HG02798 (cell line): ENCODE data around the gene MOGAT2.
"Not testable (repeated sequence)": the region's sequence is repeated elsewhere in the genome, so short reads cannot be mapped to it uniquely, and the experiment has no call there.

ENCODE experiments used
- ATAC-seq: cut with Tn5 transposase; IDR thresholded peaks from one replicate; pipeline ENCODE4 v1.9.1; 2021; ENCODE audit warnings: mild to moderate bottlenecking; ENCODE audit not compliant: unreplicated experiment, poor library complexity

The MOGAT2 gene

GRCh38 chr11:75718419-75719339 lies 1.0 kb downstream of the MOGAT2 start:
- ATAC-seq: peak; percentile 44

GRCh38 chr11:75719340-75720239 lies 2.0 kb downstream of the MOGAT2 start:
- ATAC-seq: no peak

DNA sequence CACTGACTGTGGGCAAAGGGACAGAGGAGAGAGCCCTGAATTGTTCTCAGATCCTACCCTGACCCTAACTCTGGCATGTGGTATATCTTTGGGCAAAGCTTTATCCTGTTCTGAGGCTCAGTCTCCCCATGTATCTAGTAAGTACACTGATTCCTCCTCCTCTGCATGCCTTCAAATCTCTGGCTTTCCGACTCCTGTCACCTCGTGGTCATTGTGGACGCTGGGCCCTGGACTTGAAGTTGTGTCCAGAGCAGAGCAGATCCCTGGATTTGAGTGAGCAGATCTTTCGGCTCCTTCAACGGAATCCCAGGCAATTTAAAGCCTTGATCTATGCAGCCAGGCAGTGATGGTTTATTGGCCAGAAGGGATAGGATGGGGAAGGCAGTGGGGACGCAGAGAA lies 3.0 kb downstream of the MOGAT2 start:
- ATAC-seq: no peak

- ATAC-seq: no peak
Measured at GRCh38 chr11:75721852-75722668, 4.4 kb downstream of the MOGAT2 start.

DNA sequence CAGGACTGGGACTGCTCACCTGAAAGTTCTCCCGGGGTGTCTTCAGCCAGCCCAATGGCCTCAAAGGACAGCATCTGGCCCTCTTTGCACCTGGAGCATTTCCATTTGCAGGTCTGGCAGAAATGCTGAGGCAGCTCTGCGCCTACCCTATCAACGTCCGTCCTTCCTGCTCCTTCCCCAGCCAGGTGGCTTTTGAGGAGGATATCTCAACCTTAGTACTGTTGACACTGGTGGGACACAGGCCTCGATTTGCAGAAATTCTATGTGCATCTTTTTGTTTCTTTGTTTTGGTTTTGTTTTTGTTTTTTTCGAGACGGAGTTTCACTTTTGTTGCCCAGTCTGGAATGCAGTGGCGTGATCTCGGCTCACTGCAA lies 5.0 kb downstream of the MOGAT2 start:
- ATAC-seq: no peak

DNA sequence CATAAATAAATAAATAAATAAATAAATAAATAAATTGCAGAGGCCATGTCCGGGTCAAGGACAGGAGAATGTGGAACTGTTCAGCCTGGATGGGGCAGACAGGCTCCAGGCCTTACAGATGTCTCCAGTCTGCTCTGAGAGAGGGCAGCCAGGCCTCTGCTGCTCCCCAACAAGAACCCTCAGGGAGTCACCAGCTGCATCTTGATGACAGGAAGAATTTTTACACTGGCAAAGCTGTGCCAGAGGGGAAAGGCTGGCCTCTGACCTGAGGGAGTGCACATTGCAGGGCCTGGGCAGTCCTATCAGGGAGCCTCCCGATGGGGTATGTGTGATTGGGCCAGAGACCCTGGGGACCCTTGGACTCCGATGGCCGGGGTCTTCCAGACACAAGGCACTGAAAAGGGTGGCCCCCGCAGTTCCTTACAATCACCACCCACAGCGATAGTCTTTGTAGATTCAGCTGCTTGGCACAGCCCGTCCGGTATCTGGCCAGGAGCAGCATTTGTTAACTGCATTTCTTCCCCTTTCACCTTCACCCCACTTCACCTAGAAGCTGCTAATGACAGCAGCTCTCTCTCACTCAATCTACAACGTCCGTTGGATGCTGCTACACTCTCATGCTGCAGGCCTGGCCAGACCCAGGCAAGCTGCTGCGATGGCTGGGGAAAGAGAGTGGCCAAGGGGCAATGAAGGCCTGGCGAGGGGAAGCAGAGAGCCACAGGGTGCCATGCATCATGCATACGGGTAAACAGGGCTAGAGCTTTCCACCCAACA lies 8.1 kb downstream of the MOGAT2 start:
- no peak for ATAC-seq

DNA sequence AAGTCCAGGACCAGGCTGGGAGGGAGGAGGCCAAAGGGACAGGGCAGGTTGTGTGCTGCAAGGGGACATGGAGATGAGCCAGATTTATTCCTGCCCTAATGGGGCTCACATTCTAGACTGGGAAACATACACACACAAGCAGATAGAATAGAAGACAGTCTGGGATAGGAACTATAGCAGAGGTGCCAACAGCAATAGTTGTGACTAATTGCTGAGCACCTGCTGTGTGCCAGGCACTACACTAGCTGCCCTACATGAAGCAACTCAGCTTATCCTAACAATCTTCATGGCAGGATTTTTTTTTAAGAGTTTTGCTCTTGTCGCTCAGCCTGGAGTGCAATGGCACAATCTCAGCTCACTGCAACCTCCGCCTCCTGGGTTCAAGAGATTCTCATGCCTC lies 11.4 kb downstream of the MOGAT2 start:
- ATAC-seq: no peak

DNA sequence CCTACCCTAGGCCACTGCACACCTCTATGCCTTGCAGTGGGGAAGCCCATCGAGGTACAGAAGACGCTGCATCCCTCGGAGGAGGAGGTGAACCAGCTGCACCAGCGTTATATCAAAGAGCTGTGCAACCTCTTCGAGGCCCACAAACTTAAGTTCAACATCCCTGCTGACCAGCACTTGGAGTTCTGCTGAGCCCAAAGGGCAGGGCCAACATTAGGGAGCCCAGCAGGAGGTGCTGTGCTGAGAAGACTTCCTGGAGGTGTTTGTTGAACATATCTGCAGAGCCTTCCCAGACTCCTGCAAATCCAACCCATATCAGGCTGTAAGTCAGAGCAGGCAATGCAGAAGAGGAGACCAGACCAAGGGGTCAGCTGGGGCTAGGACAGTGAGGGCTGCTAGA lies 13.5 kb downstream of the MOGAT2 start:
- ATAC-seq: no peak

DNA sequence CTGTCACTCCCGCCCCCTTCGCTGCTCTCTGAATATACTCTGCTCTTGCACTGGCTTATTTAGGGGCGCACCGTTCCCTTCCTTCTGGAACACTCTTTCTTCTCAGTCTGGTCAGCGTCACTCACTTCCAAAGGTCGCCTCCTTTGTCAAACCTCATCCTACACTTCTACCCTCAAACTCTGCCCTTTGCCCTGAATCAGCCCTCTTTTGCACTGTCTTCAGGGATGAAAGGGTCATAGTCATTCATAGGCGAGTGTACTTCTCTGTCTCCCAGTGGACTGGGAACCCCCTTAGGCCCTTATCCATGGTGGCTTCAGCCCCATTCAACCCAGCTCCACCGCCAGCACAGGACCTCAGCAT lies 15.4 kb downstream of the MOGAT2 start:
- ATAC-seq: no peak

GRCh38 chr11:75733431-75734107 lies 15.9 kb downstream of the MOGAT2 start:
- no peak for ATAC-seq

GRCh38 chr11:75734491-75735180 lies 17.0 kb downstream of the MOGAT2 start:
- ATAC-seq: no peak

DNA sequence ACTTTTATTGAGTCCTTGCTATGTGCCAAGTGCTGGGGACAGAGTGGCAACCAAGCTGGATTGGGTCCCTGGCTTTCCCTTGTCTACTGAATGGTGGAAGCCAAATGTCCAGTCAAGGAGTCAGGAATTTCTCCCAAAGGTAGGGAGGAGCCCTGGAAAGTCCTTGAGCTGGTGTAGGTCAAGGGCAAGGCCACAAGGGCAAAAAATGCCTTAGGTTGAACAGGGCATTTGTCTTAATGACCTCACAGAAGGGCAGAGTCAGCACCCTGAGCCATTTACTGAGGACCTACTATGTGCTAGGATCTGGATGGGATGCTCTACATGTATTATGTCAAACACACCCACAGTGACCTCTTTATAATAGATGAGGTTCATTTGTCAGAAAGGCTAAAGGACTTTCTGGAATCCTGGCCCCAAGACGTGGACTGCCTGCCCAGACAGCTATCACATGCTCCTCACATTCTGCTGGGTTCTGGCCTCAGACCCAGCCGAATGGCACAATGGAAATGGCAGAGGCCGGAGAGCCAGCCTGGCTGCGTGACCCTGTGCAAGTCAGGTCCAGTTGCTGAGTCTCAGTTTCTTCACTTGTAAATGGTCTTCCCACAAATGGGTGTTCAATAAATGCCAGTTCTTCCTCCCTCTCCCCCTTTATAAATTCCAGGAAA lies 17.7 kb downstream of the MOGAT2 start:
- no peak for ATAC-seq

DNA sequence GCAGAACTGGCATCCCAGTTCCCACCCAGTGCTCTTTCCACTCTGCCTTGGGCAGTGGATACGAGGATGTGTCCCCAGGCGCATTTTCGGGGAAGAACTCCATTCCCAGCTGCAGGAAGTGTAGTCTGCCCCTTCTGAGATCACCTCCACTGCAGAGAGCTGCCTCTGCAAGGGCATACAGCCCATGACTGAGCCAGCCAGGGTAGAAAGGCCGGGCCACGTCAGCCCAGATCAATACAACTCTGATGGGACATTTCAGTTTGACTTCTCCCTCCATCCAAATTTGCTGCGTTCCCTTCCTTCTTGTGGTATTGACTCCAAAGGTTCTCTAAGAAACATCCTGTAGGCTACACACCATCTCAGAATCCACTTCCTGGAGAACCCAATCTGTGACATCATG lies 19.7 kb downstream of the MOGAT2 start:
- no peak for ATAC-seq

DNA sequence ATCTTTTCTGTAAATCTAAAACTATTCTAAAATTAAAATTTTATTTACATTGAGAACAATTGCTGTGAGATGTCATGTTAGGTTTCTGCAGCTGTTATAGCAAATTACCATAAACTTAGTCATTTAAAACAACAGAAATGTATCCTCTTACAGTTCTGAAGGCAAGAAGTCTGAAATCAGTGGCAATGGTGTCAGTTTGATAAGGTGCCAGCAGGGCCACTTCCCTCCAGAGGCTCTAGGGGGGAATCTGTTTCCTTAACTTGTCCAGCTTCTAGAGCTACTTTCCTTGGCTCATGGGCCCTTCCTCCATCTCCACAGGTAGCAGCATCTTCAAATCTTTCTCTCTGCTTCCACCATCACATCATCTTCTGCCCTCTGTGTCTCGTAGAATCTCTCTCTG lies 23.0 kb downstream of the MOGAT2 start:
- no peak for ATAC-seq

DNA sequence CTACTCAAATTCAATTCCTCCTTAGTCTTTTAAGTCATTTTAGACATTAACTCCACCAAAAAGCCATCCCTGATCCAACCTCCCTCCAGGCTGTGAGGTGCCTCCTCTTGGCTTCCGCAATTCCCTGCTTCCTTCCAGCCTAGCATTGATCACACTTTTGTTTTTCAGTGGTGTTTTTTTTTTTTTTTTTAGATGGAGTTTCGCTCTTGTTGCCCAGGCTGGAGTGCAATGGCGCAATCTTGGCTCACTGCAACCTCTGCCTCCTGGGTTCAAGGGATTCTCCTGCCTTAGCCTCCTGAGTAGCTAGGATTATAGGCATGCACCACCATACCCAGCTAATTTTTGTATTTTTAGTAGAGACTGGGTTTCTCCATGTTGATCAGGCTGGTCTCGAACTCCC lies 25.5 kb downstream of the MOGAT2 start:
- ATAC-seq: not testable (repeated sequence)

GRCh38 chr11:75743711-75744563 lies 26.3 kb downstream of the MOGAT2 start:
- ATAC-seq: no peak

GRCh38 chr11:75745807-75746206 lies 28.2 kb downstream of the MOGAT2 start:
- ATAC-seq: no peak
